GM23248 (cell line): ENCODE data around the gene NR5A2.

Experiments
- EZH2 ChIP-seq: fragments of 200-600 bp; sonication (generic); IDR thresholded peaks from 2 replicates; pipeline ENCODE4 v1.6.1; 2018; ENCODE audit warnings: antibody characterized with exemption, mild to moderate bottlenecking; ENCODE audit not compliant: insufficient read depth, poor library complexity, severe bottlenecking
- EZH2phosphoT487 ChIP-seq: fragments of 200-600 bp; sonication (generic); IDR thresholded peaks from 2 replicates; pipeline ENCODE4 v1.6.1; 2018; ENCODE audit warnings: antibody characterized with exemption, moderate library complexity, mild to moderate bottlenecking, low read depth; ENCODE audit not compliant: insufficient read depth

- TF ChIP-seq EZH2 (no peak), EZH2phosphoT487 (no peak)
These were observed 88.8 kb downstream of the NR5A2 start for GRCh38 chr1:200116324-200116723.
